Measurements from ENCODE around the gene THRSP. TPM values are rescaled to one million over a fixed set of nuclear protein-coding genes. Genes with fewer than 3 reads are reported as not detected.

Gene THRSP
- total and polyA plus RNA-seq, 10 of the 15 experiments (the other 5 are each of a cell fraction or from before 2014, with no cell fraction given) = 0.18 TPM; not detected in 9

DNA sequence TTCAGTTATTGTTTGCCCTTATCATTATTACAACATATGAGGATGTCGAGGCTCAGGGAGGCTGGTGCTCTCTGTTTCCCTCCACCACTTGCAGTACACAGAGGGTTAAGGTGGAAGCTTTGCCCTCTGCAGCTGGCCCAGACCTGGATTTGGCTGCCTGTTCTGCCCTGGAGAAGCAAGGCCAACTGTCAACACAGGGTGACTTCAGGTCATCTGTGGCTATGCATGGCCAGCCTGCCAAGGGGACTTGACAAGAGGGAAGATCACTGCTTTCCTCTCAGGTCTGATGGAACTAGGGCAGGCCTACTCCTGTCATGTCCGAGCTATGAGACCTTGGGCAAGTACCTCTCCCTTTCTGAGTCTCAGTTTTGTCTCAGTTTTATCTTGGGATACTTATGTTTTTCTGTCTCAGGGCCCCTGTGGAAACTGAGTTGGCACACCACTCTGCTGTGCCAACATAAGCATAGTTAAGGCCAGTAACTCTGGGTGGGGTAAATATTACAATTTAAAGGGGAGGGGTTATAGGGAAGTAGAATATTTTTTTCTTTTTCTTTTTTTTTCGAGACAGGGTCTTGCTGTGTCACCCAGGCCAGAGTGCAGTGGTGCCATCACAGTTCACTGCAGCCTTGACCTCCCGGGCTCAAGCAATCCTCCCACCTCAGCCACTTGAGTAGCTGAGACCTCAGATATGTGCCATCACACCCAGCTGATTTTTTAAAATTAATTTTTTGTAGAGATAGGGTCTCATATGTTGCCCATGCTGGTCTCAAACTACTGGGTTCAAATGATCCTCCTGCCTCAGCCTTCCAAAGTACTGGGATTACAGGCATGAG, 2.4 kb upstream of the THRSP start:
- Histone ChIP-seq H3K4me3 (no peak overlapping the region), H3K27me3 (replicated peaks in 1 of 2; ENCODE audit: control insufficient read depth in 2 of 2, insufficient read depth in 2 of 2, low read length in 1 of 2) (no peaks in the 10 kb centered on the region), H3K27ac (ENCODE audit: control insufficient read depth, insufficient read depth) (no peak overlapping the region), H3K36me3 (ENCODE audit: control insufficient read depth in 2 of 2, insufficient read depth in 2 of 2, low read length in 1 of 2) (no peaks in the 10 kb centered on the region), H4K20me1 (ENCODE audit: control insufficient read depth, insufficient read depth) (no peaks in the 10 kb centered on the region), H3K9ac (ENCODE audit: control insufficient read depth, insufficient read depth, low read length) (no peak overlapping the region), H2AFZ (ENCODE audit: control insufficient read depth, low read depth, low read length) (no peak overlapping the region), H3K9me3 (replicated peaks; ENCODE audit: control insufficient read depth, insufficient read depth, low read length) (no peaks in the 10 kb centered on the region), H3K79me2 (ENCODE audit: control insufficient read depth, insufficient read depth, low read length) (no peaks in the 10 kb centered on the region), H3K4me2 (ENCODE audit: control insufficient read depth, insufficient read depth) (no peak overlapping the region), H3K4me1 (ENCODE audit: control insufficient read depth, insufficient read depth, low read length) (no peaks in the 10 kb centered on the region)
- ChIA-PET POLR2A (interaction anchor here (1.0 kb wide), 1 partner anchor 78 kb away, joined by 6 read pairs; the partner anchor contains the start of gene ALG8), RAD21 (ENCODE audit: unreplicated experiment) (no interaction called here), CTCF (interaction anchor here (0.9 to 1.0 kb wide), 2 partner anchors 15 to 16 kb away, joined by 5 read pairs; no protein-coding TSS in a partner anchor), SMC1A (ENCODE audit: uncharacterized antibody, unreplicated experiment) (no interaction called here)
- FAIRE-seq = no peak
- no peak for TF ChIP-seq BACH1 (IDR thresholded peaks at IDR 0.05; ENCODE audit: borderline replicate concordance)
- TF ChIP-seq CREB1 (IDR thresholded peaks at IDR 0.05; ENCODE audit: low read depth) = no peak
- TF ChIP-seq, protein P1, sequence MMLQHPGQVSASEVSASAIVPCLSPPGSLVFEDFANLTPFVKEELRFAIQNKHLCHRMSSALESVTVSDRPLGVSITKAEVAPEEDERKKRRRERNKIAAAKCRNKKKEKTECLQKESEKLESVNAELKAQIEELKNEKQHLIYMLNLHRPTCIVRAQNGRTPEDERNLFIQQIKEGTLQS (IDR thresholded peaks at IDR 0.05; ENCODE audit: borderline replicate concordance, extremely low read depth, low read depth, low read length) = no peak
- TF ChIP-seq BHLHE40 (IDR thresholded peaks at IDR 0.05; ENCODE audit: borderline replicate concordance in 1 of 2, low read depth in 2 of 2, low read length in 1 of 2) = no peak
- TF ChIP-seq, protein P2, sequence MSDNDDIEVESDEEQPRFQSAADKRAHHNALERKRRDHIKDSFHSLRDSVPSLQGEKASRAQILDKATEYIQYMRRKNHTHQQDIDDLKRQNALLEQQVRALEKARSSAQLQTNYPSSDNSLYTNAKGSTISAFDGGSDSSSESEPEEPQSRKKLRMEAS (IDR thresholded peaks at IDR 0.05; ENCODE audit: low read depth, low read length) = no peak
- no peak for TF ChIP-seq HCFC1 (IDR thresholded peaks at IDR 0.05; ENCODE audit: low read length)
- no peak for TF ChIP-seq SMAD1 (IDR thresholded peaks at IDR 0.05; ENCODE audit: low read depth, partially characterized antibody)
- no peak for TF ChIP-seq EGR1 (IDR thresholded peaks at IDR 0.05; ENCODE audit: borderline replicate concordance in 1 of 2, low read depth in 2 of 2, low read length in 2 of 2)
- TF ChIP-seq MYC (IDR thresholded peaks at IDR 0.05; ENCODE audit: insufficient read depth, insufficient read length, insufficient replicate concordance, low read length, severe bottlenecking) = no peak
- TF ChIP-seq ATF7 (IDR thresholded peaks at IDR 0.05; ENCODE audit: low read depth) = no peak
- TF ChIP-seq RFX5 (IDR thresholded peaks at IDR 0.05; ENCODE audit: low read depth, low read length) = no peak
- no peak for TF ChIP-seq ZZZ3 (IDR thresholded peaks at IDR 0.05; ENCODE audit: control insufficient read depth, insufficient read length, low read depth)
- TF ChIP-seq NFYA (IDR thresholded peaks at IDR 0.05; ENCODE audit: borderline replicate concordance, low read depth, low read length) = no peak
- TF ChIP-seq SMARCA5 (IDR thresholded peaks at IDR 0.05) = no peak
- no peak for TF ChIP-seq BCL11A (IDR thresholded peaks at IDR 0.05; ENCODE audit: low read depth, low read length)
- 70% methylated on average over 4 of the region's 4 CpGs for WGBS (ENCODE audit: insufficient coverage, insufficient replicate concordance, low lambda C conversion rate, missing lambda C conversion rate)
- no TSS peak for BruUV-seq (replicated peaks)
- intact Hi-C loops (cut with micrococcal nuclease; ENCODE audit: unreplicated experiment) (no loop called here), in situ Hi-C loops (cut with MboI) (no loop called here)
- ATAC-seq = no peak; the same call in 2 of the 3 replicates
- DNase-seq (ENCODE audit: low read depth, low spot score) = no peak

All from GM12878 (cell line).